ENCODE results near the gene MTMR3. TPM values are rescaled to one million over a fixed set of nuclear protein-coding genes. Genes with fewer than 3 reads are reported as not detected.
A peak's percentile ranks its signal among the peaks of the same experiment; 100 is the strongest.
"Not testable (repeated sequence)": the region's sequence is repeated elsewhere in the genome, so short reads cannot be mapped to it uniquely, and the experiment has no call there.

Gene MTMR3
- 16.7 and 19.6 TPM in 2 replicates for total RNA-seq (2014; rRNA removed; shearing (Covaris generic))

DNA sequence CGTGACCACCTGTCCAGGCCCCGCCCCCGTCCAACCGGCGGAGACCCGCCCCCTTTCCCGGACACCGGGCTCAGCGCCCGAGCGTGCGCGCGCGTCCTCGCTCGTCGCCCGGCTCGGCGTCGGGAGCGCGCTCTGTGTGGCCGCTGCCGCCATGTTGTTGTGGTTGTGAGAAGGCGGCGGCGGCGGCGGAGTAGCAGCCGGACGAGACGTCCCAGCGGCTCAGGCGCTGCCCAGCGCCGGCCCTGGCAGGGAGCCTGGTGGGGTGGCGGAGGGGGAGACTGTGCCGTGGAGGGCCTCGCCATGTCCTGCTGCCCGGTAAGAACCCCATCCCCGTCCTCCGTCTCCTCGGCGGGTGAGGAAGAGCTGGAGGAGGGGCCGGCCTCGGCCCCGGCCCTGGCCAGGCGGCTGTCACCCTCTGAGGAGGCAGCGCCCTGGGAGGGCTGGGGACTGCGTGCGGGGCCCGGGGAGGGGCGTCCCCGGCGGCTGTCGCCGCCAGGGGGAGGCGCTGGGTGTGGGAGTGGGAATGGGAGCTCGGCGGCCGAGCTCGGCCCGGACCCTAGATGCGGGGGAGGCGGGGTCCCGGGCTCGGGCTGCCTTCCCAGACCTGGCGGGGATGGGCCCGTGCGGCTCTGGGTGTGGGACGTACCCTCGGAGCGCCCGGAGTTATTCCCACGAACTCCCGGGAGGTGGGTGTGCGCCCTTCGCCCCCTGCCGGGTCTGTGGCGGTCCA, at the start of gene MTMR3:
TSS of gene MTMR3 (plus strand) at position 130 of the 730 bp plus-strand sequence. CDS start 87,886 bp downstream, outside the sequence.
- H3K27me3 ChIP-seq (ENCODE audit: control insufficient read depth, insufficient read depth, low read length), result no peaks in the 10 kb centered on the region
- H3K4me3 ChIP-seq (ENCODE audit: insufficient read depth, low read depth, low read length), result peak within 1 kb of the TSS; percentile 98
- peak; percentile 90 for DNase-seq
- H3K36me3 ChIP-seq (replicated peaks; ENCODE audit: control insufficient read depth, insufficient read depth, low read length), result no peaks in the 10 kb centered on the region

DNA sequence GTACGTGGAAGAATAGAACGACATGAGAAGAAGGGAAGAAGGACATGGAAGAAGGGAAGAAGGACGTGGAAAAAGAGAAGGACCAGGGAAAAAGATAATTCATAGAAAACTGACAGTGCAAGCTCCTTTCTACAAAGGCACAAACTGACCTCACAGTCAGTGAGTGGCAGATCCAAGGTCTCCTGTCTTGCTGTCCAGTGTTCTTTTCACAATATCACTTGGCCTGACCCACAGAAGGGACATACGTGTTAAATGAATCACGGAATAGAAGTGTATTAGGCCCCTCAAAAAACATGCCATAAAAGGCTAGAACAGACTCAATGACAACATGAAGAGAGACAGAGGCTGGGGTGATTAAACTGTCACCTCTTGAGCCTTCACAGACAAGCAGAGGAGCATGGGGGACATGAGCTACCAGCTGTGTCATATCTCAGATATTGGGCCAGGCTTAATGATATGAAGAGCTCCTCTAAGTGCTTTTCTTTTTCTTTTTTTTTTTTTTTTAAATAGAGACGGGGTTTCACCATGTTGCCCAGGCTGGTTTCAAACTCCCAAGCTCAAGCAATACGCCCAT, 49.5 kb upstream of the MTMR3 start:
- DNase-seq, result no peak
- H3K4me3 ChIP-seq (ENCODE audit: insufficient read depth, low read depth, low read length), result no peak overlapping the region
- no peaks in the 10 kb centered on the region; the same call in 1 of the 2 replicates for H3K36me3 ChIP-seq (replicated peaks; ENCODE audit: control insufficient read depth, insufficient read depth, low read length)
- H3K27me3 ChIP-seq (ENCODE audit: control insufficient read depth, insufficient read depth, low read length), result no peaks in the 10 kb centered on the region

DNA sequence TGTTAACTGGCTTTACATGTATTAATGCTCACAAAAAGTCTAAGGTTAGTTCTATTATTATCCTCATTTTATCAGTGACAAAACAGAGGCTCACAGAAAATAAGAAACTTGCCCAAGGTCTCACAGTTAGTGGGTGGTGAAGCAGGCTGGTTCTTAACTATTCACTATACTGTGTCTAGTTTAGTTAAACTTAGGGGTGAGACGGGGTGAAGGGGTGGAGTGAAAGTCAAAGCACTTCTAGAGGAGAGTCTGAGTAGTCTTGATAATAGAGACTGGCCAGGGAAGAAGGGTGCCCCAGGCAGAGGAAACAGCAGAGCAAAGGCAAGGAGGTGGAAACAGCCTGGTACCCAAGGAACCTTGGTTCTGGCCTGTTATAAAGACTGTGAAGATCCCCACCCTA, 48.9 kb upstream of the MTMR3 start:
- no peak overlapping the region for H3K4me3 ChIP-seq (ENCODE audit: insufficient read depth, low read depth, low read length)
- no peaks in the 10 kb centered on the region; the same call in 1 of the 2 replicates for H3K36me3 ChIP-seq (replicated peaks; ENCODE audit: control insufficient read depth, insufficient read depth, low read length)
- no peak for DNase-seq
- H3K27me3 ChIP-seq (ENCODE audit: control insufficient read depth, insufficient read depth, low read length), result no peaks in the 10 kb centered on the region

DNA sequence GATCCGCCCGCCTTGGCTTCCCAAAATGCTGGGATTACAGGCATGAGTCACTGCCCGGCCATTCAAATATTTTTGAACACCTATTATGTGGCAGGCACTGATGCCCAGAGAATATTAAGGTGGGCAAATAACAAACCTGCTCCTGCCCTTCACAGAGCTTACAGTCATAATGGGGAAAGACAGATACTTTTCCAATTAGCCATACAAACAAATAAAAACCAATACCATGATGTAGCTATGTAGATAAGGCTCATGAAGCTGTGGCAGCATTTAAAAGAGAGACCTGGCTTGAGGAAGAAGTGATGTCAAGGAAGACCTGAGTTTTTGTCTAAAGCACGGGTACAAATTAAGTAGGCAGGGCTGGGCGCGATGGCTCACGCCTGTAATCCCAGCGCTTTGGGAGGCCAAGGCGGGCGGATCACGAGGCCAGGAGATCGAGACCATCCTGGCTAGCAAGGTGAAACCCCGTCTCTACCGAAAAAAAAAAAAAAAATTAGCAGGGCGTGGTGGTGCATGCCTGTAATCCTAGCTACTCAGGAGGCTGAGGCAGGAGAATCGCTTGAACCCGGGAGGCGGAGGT, 46.1 kb upstream of the MTMR3 start:
- peak; percentile 2 for DNase-seq
- H3K36me3 ChIP-seq (replicated peaks; ENCODE audit: control insufficient read depth, insufficient read depth, low read length); H3K27me3 ChIP-seq (ENCODE audit: control insufficient read depth, insufficient read depth, low read length); H3K4me3 ChIP-seq (ENCODE audit: insufficient read depth, low read depth, low read length): not testable (repeated sequence)

DNA sequence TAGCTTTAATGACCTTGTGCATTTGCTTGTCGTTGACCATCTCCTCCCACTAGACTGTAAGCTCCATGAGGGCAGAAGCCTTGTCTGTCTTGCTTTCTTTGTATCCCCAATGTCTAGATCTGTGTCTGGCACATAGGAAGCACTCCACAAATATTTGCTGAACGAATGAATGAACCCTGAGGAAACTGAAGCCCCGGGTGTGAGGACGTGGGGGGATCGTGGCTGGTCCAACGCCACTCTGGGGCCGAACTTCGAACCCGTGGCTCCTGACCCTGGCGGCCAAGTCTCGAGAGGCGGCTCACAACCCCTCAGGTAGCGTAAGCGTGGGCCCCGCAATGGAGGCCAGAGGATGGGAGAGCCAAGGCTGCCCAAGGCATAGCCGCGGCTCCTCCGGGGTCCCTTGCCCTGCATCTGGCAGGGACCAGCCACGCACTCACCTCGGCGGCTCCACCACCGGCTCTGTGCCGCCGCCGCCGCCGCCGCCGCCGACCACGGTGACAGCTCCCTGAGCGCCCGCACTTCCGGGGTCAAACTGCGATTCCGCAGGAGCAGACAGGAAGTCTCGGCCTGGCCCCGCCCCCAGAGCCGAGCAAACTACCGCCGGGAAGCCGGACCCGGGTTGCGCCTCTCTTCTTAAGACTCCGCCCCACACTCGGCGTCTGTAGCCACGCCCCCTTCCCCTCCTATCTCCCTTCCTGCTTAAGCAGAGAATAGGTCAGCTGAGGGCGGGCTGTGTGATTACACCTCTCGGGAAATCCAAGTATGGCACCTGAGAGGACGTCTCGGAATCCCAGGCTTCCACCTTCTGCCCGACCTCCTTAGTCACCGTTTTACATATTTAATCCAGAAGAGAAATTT, 45.0 kb upstream of the MTMR3 start, which contains the start of gene ASCC2:
TSS of gene ASCC2 (minus strand) at position 534 of the 858 bp plus-strand sequence. CDS start 5,949 bp downstream, outside the sequence.
- peak within 1 kb of the TSS; percentile 71 for H3K4me3 ChIP-seq (ENCODE audit: insufficient read depth, low read depth, low read length)
- peak; percentile 98 for DNase-seq
- no peaks in the 10 kb centered on the region for H3K27me3 ChIP-seq (ENCODE audit: control insufficient read depth, insufficient read depth, low read length)
- H3K36me3 ChIP-seq (replicated peaks; ENCODE audit: control insufficient read depth, insufficient read depth, low read length), result no peaks in the 10 kb centered on the region; the same call in 1 of the 2 replicates

GRCh38 chr22:29838599-29838956, 44.4 kb upstream of the MTMR3 start:
- Histone ChIP-seq H3K27me3 (ENCODE audit: control insufficient read depth, insufficient read depth, low read length) (no peaks in the 10 kb centered on the region), H3K4me3 (ENCODE audit: insufficient read depth, low read depth, low read length) (peak overlapping the region; percentile 9; the same call in 1 of the 2 replicates), H3K36me3 (replicated peaks; ENCODE audit: control insufficient read depth, insufficient read depth, low read length) (no peaks in the 10 kb centered on the region; the same call in 1 of the 2 replicates)
- peak; percentile 3 for DNase-seq

GRCh38 chr22:29839039-29839438, 43.9 kb upstream of the MTMR3 start:
- H3K27me3 ChIP-seq (ENCODE audit: control insufficient read depth, insufficient read depth, low read length), result no peaks in the 10 kb centered on the region
- no peak for DNase-seq
- no peak overlapping the region for H3K4me3 ChIP-seq (ENCODE audit: insufficient read depth, low read depth, low read length)
- no peaks in the 10 kb centered on the region; the same call in 1 of the 2 replicates for H3K36me3 ChIP-seq (replicated peaks; ENCODE audit: control insufficient read depth, insufficient read depth, low read length)

DNA sequence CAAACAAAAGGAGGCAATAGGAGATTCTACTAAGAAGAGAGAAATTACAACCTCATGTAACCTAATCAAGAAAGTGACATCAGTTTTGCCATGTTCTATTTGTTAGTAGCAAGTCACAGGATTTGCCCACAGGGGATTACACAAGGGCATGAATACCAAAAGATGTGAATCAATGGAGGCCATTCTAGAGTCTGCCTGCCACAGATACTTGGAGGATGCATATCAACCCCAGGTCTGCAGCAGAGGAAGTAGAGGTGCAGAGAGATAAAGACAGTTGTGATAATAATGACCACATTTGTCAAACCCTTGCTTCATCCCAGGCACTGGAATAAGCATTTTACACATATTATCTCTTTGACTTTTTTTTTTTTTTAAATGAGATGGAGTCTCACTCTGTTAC, 42.5 kb upstream of the MTMR3 start:
- Histone ChIP-seq H3K36me3 (replicated peaks; ENCODE audit: control insufficient read depth, insufficient read depth, low read length) (no peaks in the 10 kb centered on the region), H3K4me3 (ENCODE audit: insufficient read depth, low read depth, low read length) (no peak overlapping the region), H3K27me3 (ENCODE audit: control insufficient read depth, insufficient read depth, low read length) (no peaks in the 10 kb centered on the region)
- no peak for DNase-seq

- H3K36me3 ChIP-seq (replicated peaks; ENCODE audit: control insufficient read depth, insufficient read depth, low read length), result no peaks in the 10 kb centered on the region
- H3K27me3 ChIP-seq (ENCODE audit: control insufficient read depth, insufficient read depth, low read length), result no peaks in the 10 kb centered on the region
- no peak for DNase-seq
- no peak overlapping the region for H3K4me3 ChIP-seq (ENCODE audit: insufficient read depth, low read depth, low read length)
These were observed 40.8 kb upstream of the MTMR3 start for GRCh38 chr22:29842172-29842571.

- no peak for DNase-seq
- Histone ChIP-seq H3K4me3 (ENCODE audit: insufficient read depth, low read depth, low read length) (no peak overlapping the region), H3K36me3 (replicated peaks; ENCODE audit: control insufficient read depth, insufficient read depth, low read length) (no peaks in the 10 kb centered on the region), H3K27me3 (ENCODE audit: control insufficient read depth, insufficient read depth, low read length) (no peaks in the 10 kb centered on the region)
These were observed 40.2 kb upstream of the MTMR3 start for GRCh38 chr22:29842740-29843139.

GRCh38 chr22:29846290-29846689, 36.7 kb upstream of the MTMR3 start:
- no peak for DNase-seq
- no peaks in the 10 kb centered on the region for H3K27me3 ChIP-seq (ENCODE audit: control insufficient read depth, insufficient read depth, low read length)
- H3K36me3 ChIP-seq (replicated peaks; ENCODE audit: control insufficient read depth, insufficient read depth, low read length), result no peaks in the 10 kb centered on the region

DNA sequence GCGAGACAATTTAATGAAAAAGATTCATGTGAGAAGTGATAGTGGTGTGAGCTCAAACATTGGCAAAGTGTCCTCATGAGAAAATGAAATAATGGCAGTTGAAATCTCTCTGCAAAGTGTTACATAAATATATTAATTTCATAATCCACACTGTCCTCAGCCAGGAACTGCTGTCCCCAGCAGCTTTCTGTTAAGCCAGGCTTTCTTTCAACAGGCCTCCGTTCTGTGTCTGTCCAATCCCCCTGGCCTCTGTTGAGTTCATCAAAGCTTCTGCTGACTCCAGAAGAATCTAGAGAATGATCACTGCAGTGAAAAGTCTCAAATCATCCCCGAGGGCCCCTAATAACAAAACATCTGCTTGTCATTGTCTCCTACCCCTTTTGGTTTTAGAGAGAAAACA, 34.9 kb upstream of the MTMR3 start:
- no peak overlapping the region for H3K4me3 ChIP-seq (ENCODE audit: insufficient read depth, low read depth, low read length)
- no peak for DNase-seq
- no peaks in the 10 kb centered on the region for H3K36me3 ChIP-seq (replicated peaks; ENCODE audit: control insufficient read depth, insufficient read depth, low read length)
- no peaks in the 10 kb centered on the region for H3K27me3 ChIP-seq (ENCODE audit: control insufficient read depth, insufficient read depth, low read length)

More at GRCh38 chr22:29846290-29846689, 36.7 kb upstream of the MTMR3 start:
- H3K4me3 ChIP-seq (ENCODE audit: insufficient read depth, low read depth, low read length), result no peak overlapping the region

DNA sequence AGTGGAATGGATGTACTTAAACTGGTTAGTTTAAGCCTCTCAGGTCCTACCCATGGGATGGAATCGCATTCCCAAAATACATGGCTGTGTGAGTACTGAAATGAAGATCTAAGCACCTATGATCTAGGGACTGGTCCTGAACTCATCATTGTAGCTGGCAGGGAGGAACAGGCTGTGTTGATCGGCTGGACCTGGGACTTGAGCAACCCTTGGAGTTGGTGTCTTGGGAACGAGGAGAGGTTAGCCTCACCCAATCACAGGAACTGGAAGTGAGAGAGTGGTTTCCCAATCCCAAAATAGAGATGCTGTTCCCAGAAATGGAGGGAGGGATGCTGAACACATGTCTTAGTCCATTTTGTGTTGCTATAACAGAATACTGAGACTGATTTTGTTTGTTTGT, 28.5 kb upstream of the MTMR3 start:
- Histone ChIP-seq H3K4me3 (ENCODE audit: insufficient read depth, low read depth, low read length) (no peak overlapping the region), H3K27me3 (ENCODE audit: control insufficient read depth, insufficient read depth, low read length) (no peaks in the 10 kb centered on the region), H3K36me3 (replicated peaks; ENCODE audit: control insufficient read depth, insufficient read depth, low read length) (no peaks in the 10 kb centered on the region)
- no peak for DNase-seq

DNA sequence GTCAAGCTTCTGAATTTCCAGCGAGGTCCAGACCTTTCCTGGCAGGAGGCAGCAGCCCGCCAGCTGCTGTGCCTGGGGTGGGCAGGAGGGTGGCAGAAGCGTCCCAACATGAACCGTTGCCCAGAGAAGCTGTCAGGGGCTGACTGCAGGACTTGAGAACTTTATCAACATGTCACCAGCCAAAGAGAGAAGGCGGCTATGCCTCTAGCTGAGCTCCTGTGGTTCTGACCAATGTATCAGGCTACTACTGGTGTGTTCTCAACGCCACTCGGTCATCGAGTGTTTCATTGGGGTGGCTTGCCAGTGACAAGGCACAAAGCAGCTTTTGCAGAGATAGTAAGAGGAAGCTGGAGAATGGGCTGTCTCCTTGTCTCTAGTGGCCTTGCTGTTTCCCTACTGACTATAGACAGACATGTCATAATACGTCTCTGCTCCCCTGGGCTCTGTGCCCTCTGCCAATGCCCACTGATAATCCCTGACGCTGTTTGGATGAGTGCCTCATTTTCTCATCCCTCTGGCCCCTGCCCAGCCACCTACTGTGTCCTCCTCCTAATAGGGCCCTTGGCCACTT, 27.3 kb upstream of the MTMR3 start:
- H3K4me3 ChIP-seq (ENCODE audit: insufficient read depth, low read depth, low read length), result no peak overlapping the region
- H3K27me3 ChIP-seq (ENCODE audit: control insufficient read depth, insufficient read depth, low read length), result no peaks in the 10 kb centered on the region
- H3K36me3 ChIP-seq (replicated peaks; ENCODE audit: control insufficient read depth, insufficient read depth, low read length), result no peaks in the 10 kb centered on the region
- DNase-seq, result no peak
